Adrenal gland (tissue), 12 donors: Measurements from ENCODE around the gene GPR35. TPM values are rescaled to one million over a fixed set of nuclear protein-coding genes. Genes with fewer than 3 reads are reported as not detected.

Experiments
- DNase-seq, 7 donors: peaks; one replicate each; pipeline ENCODE4 v3.0.0-alpha.2; 2019 to 2020
- H3K27ac ChIP-seq, 5 donors: fragments of 200-600 bp; sonication (generic) in 4 of 5; 1 replicate in 3 of 5; 2 replicates in 2 of 5; pipeline versions ENCODE4 v1.5.1 to v1.8.0; 2016 to 2020; ENCODE audit warnings: mild to moderate bottlenecking in 1 of 5
- H3K27me3 ChIP-seq: fragments of 200-600 bp; 2 replicates; pipeline ENCODE4 v1.8.0; 2021
- H3K36me3 ChIP-seq, 2 donors: fragments of 200-600 bp; replicated peaks in 1 of 2; 1 replicate in 1 of 2; 2 replicates in 1 of 2; pipeline versions ENCODE4 v1.5.1 to v1.8.0; 2018 to 2022
- H3K4me1 ChIP-seq, 2 donors: fragments of 200-600 bp; replicated peaks in 1 of 2; 1 replicate in 1 of 2; 2 replicates in 1 of 2; pipeline versions ENCODE4 v1.5.1 to v1.8.0; 2018 to 2021
- H3K4me3 ChIP-seq, 4 donors: fragments of 200-600 bp; sonication (generic) in 3 of 4; one replicate each; pipeline ENCODE4 v1.5.1; 2016 to 2018
- H3K9me3 ChIP-seq, 3 donors: fragments of 200-600 bp; sonication (generic) in 1 of 3; replicated peaks in 1 of 3; 1 replicate in 2 of 3; 2 replicates in 1 of 3; pipeline versions ENCODE4 v1.5.1 to v1.8.0; 2016 to 2021
- CTCF ChIP-seq, 6 experiments: fragments of 450-650 bp in 4 of 6; fragments of 200-600 bp in 2 of 6; sonication (generic) in 1 of 6; IDR thresholded peaks; 1 replicate in 5 of 6; 2 replicates in 1 of 6; pipeline versions ENCODE4 v1.5.1 to v1.8.0; 2016 to 2021; ENCODE audit warnings: antibody characterized with exemption in 6 of 6, mild to moderate bottlenecking in 2 of 6, moderate library complexity in 1 of 6
- POLR2A ChIP-seq, 2 donors: fragments of 450-650 bp; IDR thresholded peaks; one replicate each; pipeline ENCODE4 v1.6.1; 2017; ENCODE audit warnings: antibody characterized with exemption in 2 of 2, mild to moderate bottlenecking in 2 of 2, moderate library complexity in 1 of 2
- WGBS, 4 donors: extraction: QIAGEN DNeasy Blood & Tissue Kit in 2 of 4; methylation state at CpG; one replicate each; pipeline versions ENCODE4 v1.1.5 to v1.1.7; 2013 to 2017; 5-methylcytosine and 5-hydroxymethylcytosine counted together
- intact Hi-C, 2 donors: fragments of 100-400 bp; cut with DNase I; formaldehyde crosslinking; loops; one replicate each; pipeline versions ENCODE4 v1.14.1 to v1.15.0; 2022 to 2023
- polyA plus RNA-seq, 3 donors: library from polyadenylated mRNA; stranded (reverse); fragments of 200-250 nt in 2 of 3; fragments of 350-450 nt in 1 of 3; fragmentation: Illumina TruSeq in 1 of 3; extraction: RNeasy Lipid Tissue Mini Kit (QIAGEN cat#74804) in 1 of 3; gene quantifications; one replicate each; pipeline ENCODE4 v1.2.3, GENCODE V29; 2013 to 2014
- total RNA-seq, 9 donors: library from RNA; depleted of rRNA in 4 of 9; stranded (reverse); fragments of >200 nt in 4 of 9; fragments of 120-200 nt in 1 of 9; fragmentation: NEBNext Ultra II Directional in 1 of 9; extraction: Animal tissue kit (Norgen Biotek cat#: 25700) in 1 of 9; gene quantifications; one replicate each; pipeline versions ENCODE4 v1.1.0 to v1.2.4, GENCODE V29; 2013 to 2023
- donor health status: healthy with polysubstance abuse.
- donor health status: Bipolar disorder and iron deficiency.
- donor health status: DM: yes; HTN: yes; CAD: no.
- donor health status: DM: no; HTN: no; CAD: no.
- donor health status: DM: no; HTN: no; CAD: no.
- donor health status: DM: yes; HTN: yes; CAD: no.

Gene GPR35
- total and polyA plus RNA-seq, 12 donors, result 0.07 to 5.7 (median 1.0) TPM; not detected in 1

- intact Hi-C loops, result no loop called here
- 1 to 9% (median 3%) methylated on average over 9 to 62 of the region's 62 CpGs for WGBS, 4 donors
- TF ChIP-seq CTCF (IDR thresholded peaks at IDR 0.05), result no peak
- TF ChIP-seq POLR2A (IDR thresholded peaks at IDR 0.05), result no peak
- no peaks in the 10 kb centered on the region for H3K9me3 ChIP-seq
- H3K4me3 ChIP-seq, result peak overlapping the region; percentile 68 to 89 (median 84)
- H3K27me3 ChIP-seq, result no peaks in the 10 kb centered on the region
- peak overlapping the region; percentile 45 to 98 (median 78) for H3K27ac ChIP-seq
- H3K36me3 ChIP-seq, result peaks cover 0 to 16% of the 10 kb centered on the region in 2 donors
- DNase-seq, result peak in 5 of 7 donors; percentile 52 to 74 (median 64)
- H3K4me1 ChIP-seq, result peaks cover 27 to 38% of the 10 kb centered on the region in 2 donors
Measured at GRCh38 chr2:240586919-240587800, 38.1 kb upstream of the GPR35 start.

- Histone ChIP-seq H3K27ac (no peak overlapping the region), H3K4me1 (peaks cover 27 to 38% of the 10 kb centered on the region in 2 donors), H3K4me3 (peak overlapping the region in 1 of 4 donors; percentile 89), H3K36me3 (peaks cover 0 to 17% of the 10 kb centered on the region in 2 donors), H3K9me3 (no peaks in the 10 kb centered on the region), H3K27me3 (no peaks in the 10 kb centered on the region)
- DNase-seq, result no peak
- 75 to 83% (median 82%) methylated on average over 10 of the region's 10 CpGs for WGBS, 4 donors
- intact Hi-C loops, result no loop called here
- TF ChIP-seq CTCF (IDR thresholded peaks at IDR 0.05) (no peak), POLR2A (IDR thresholded peaks at IDR 0.05) (no peak)
Measured at GRCh38 chr2:240588006-240588655, 37.1 kb upstream of the GPR35 start.

- 80 to 85% (median 82%) methylated on average over 4 of the region's 4 CpGs for WGBS, 4 donors
- no peak for DNase-seq
- no peak overlapping the region for H3K27ac ChIP-seq
Measured at GRCh38 chr2:240588669-240589068, 36.6 kb upstream of the GPR35 start.

More at GRCh38 chr2:240588669-240589068, 36.6 kb upstream of the GPR35 start:
- Histone ChIP-seq H3K36me3 (peaks cover 0 to 17% of the 10 kb centered on the region in 2 donors), H3K9me3 (no peaks in the 10 kb centered on the region), H3K27me3 (no peaks in the 10 kb centered on the region), H3K4me3 (no peak overlapping the region), H3K4me1 (peaks cover 27 to 38% of the 10 kb centered on the region in 2 donors)
- intact Hi-C loops, result no loop called here
- TF ChIP-seq POLR2A (IDR thresholded peaks at IDR 0.05), result no peak
- no peak for TF ChIP-seq CTCF (IDR thresholded peaks at IDR 0.05)
